HG02571 (cell line): ENCODE data around the gene NSUN3.

ENCODE experiments used
- ATAC-seq: cut with Tn5 transposase; IDR thresholded peaks from one replicate; pipeline ENCODE4 v1.9.1; 2021; ENCODE audit warnings: mild to moderate bottlenecking, moderate library complexity; ENCODE audit not compliant: unreplicated experiment

Gene NSUN3

DNA sequence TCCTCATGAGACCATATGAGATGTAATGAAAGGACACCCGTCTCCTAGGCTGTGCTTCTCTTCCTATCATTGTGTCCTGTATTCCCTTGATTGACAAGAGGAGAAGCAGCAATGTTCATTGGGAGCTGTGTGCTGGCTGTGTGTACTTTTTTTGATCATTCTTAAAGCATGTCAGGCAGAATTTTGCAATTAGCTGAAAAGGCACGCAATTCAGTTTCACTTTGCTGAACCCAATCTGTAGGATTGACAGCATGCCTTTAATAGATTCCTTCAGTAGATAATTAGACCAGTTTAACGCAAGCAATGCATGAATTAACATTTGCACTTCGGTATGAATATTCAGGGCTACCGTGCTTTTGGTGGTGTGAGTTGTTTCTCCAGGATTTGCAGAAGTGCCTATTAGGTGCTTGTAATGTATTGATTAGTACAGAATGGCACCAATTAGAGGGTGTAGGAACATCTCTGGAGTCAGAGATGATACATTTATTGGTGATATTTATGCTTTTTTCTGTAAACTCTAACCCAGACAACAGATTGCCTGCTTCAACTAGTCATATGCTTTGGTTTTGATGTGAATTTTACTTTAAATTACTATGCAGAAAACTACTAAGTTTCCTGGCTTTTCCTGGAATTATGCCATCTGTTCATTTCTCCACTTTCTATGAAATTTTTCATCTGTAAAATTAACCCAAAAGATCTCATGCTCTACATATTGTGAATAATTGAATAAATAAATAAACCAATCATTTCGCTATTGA lies 114.3 kb downstream of the NSUN3 start:
- ATAC-seq, result no peak
